ENCODE results near the gene TSPO2.

The TSPO2 gene

DNA sequence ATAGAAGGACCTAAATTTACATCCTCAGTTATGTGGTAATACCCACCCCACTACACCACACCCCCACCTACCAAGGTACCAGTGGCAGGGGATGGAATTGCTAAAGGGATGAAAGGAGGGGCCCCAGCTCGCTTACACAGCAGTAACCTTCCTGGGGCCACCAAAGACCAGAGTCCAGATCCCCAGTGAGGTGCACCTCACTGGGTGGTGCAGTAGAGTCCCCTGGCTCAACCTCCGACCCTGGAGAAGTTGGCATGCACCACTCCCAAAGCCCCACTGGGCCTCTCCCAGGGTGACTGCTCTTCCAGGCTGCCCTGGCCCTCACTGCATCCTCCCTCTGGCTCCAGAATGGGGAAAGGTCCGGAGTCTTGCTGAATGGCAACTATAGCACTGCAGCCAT is 4.1 kb upstream of the TSPO2 start:
- no peaks in the 10 kb centered on the region for H3K9me3 ChIP-seq (ENCODE audit: low read length)
- H3K4me1 ChIP-seq (ENCODE audit: insufficient read depth, low read length, severe bottlenecking) = no peaks in the 10 kb centered on the region
- TF ChIP-seq CTCF (IDR thresholded peaks at IDR 0.05; ENCODE audit: low read length) (no peak), EZH2 (IDR thresholded peaks at IDR 0.05; ENCODE audit: borderline replicate concordance, low read length) (no peak)
- H3K27me3 ChIP-seq (ENCODE audit: insufficient read depth, low read length) = no peaks in the 10 kb centered on the region
- no peaks in the 10 kb centered on the region for H3F3A ChIP-seq (ENCODE audit: insufficient read depth, low read length)
- no peak overlapping the region for H3K27ac ChIP-seq (ENCODE audit: low read depth, low read length, poor library complexity, severe bottlenecking)
- H3K9me2 ChIP-seq (ENCODE audit: low read depth, low read length) = no peaks in the 10 kb centered on the region
- H2AFZ ChIP-seq (ENCODE audit: low read length) = no peak overlapping the region
- H3K9ac ChIP-seq (ENCODE audit: low read length) = no peak overlapping the region
- no peaks in the 10 kb centered on the region for H3K79me2 ChIP-seq (ENCODE audit: insufficient read depth, low read length)
- H4K20me1 ChIP-seq (ENCODE audit: insufficient read depth, low read length) = no peaks in the 10 kb centered on the region
- no peak overlapping the region for H3K4me2 ChIP-seq (ENCODE audit: low read length)
- H3K4me3 ChIP-seq (ENCODE audit: low read depth, low read length, poor library complexity, severe bottlenecking) = no peak overlapping the region
- no peaks in the 10 kb centered on the region for H3K36me3 ChIP-seq (ENCODE audit: insufficient read depth, low read length)

DNA sequence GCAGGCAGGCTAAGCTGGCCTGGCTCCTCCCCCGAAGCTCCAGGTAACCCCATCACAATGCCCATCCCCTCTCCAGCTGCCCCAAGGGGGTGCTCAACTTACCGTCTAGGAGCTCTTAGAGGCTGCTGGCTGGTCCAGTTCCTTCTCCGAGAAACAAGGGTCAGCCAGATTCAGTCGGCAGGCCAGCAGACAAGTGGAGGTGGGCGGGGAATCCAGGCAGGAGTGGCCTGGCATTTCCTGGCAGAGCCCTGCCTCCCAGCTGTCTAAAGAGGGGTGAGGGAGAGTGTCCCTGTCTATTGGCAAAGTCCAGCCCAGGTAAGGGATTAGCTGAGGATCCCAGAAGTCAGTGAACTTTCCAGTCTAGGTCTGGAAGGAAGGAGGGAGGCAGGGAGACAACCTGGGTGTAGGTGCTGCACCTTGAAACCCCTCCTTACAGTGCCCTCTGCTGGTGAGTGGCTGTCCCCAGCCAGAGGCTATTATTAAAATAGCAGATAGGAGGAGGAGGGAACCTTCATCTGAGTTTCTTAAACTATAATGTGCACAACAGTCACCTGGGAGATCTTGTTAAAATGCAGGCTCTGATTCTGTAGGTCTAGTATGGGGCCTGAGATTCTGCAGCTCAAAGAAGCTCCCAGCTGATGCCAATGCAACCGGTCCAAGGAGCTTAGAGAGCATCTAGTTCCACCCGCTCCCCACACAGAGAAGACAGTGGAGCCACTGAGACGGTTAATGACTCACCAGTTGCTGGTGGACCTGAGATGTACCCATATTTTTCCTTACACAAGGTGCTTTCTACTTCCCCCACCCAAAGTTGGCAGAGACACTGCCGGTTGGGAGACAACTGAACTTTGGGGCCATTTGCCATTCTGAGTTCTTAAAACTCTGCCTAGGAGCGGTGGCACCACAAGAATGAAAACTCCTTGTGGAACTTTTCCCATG is 2.9 kb upstream of the TSPO2 start, which contains the start of gene UNC5CL:
Gene UNC5CL, minus strand, starts transcription at position 162 of the 939 bp plus-strand sequence. CDS start 4,147 bp downstream, outside the sequence.
- H3F3A ChIP-seq (ENCODE audit: insufficient read depth, low read length) = no peaks in the 10 kb centered on the region
- no peaks in the 10 kb centered on the region for H4K20me1 ChIP-seq (ENCODE audit: insufficient read depth, low read length)
- no peak within 1 kb of the TSS for H3K27ac ChIP-seq (ENCODE audit: low read depth, low read length, poor library complexity, severe bottlenecking)
- H3K9ac ChIP-seq (ENCODE audit: low read length) = no peak within 1 kb of the TSS
- no peak within 1 kb of the TSS for H2AFZ ChIP-seq (ENCODE audit: low read length)
- H3K9me3 ChIP-seq (ENCODE audit: low read length) = no peaks in the 10 kb centered on the region
- H3K9me2 ChIP-seq (ENCODE audit: low read depth, low read length) = no peaks in the 10 kb centered on the region
- no peak for TF ChIP-seq EZH2 (IDR thresholded peaks at IDR 0.05; ENCODE audit: borderline replicate concordance, low read length)
- TF ChIP-seq CTCF (IDR thresholded peaks at IDR 0.05; ENCODE audit: low read length) = peak; percentile 92
- H3K4me2 ChIP-seq (ENCODE audit: low read length) = no peak within 1 kb of the TSS
- H3K4me1 ChIP-seq (ENCODE audit: insufficient read depth, low read length, severe bottlenecking) = no peaks in the 10 kb centered on the region
- no peak within 1 kb of the TSS for H3K4me3 ChIP-seq (ENCODE audit: low read depth, low read length, poor library complexity, severe bottlenecking)
- no peaks in the 10 kb centered on the region for H3K36me3 ChIP-seq (ENCODE audit: insufficient read depth, low read length)
- no peaks in the 10 kb centered on the region for H3K79me2 ChIP-seq (ENCODE audit: insufficient read depth, low read length)
- no peaks in the 10 kb centered on the region for H3K27me3 ChIP-seq (ENCODE audit: insufficient read depth, low read length)

- Histone ChIP-seq H3K9ac (ENCODE audit: low read length) (no peak overlapping the region), H3K27ac (ENCODE audit: low read depth, low read length, poor library complexity, severe bottlenecking) (no peak overlapping the region), H3K36me3 (ENCODE audit: insufficient read depth, low read length) (no peaks in the 10 kb centered on the region), H3K4me2 (ENCODE audit: low read length) (no peak overlapping the region), H3K27me3 (ENCODE audit: insufficient read depth, low read length) (no peaks in the 10 kb centered on the region), H3K9me2 (ENCODE audit: low read depth, low read length) (no peaks in the 10 kb centered on the region), H3K9me3 (ENCODE audit: low read length) (no peaks in the 10 kb centered on the region), H3F3A (ENCODE audit: insufficient read depth, low read length) (no peaks in the 10 kb centered on the region), H3K4me3 (ENCODE audit: low read depth, low read length, poor library complexity, severe bottlenecking) (no peak overlapping the region), H4K20me1 (ENCODE audit: insufficient read depth, low read length) (no peaks in the 10 kb centered on the region), H3K4me1 (ENCODE audit: insufficient read depth, low read length, severe bottlenecking) (no peaks in the 10 kb centered on the region), H3K79me2 (ENCODE audit: insufficient read depth, low read length) (no peaks in the 10 kb centered on the region), H2AFZ (ENCODE audit: low read length) (no peak overlapping the region)
- no peak for TF ChIP-seq CTCF (IDR thresholded peaks at IDR 0.05; ENCODE audit: low read length)
- no peak for TF ChIP-seq EZH2 (IDR thresholded peaks at IDR 0.05; ENCODE audit: borderline replicate concordance, low read length)
Measured at GRCh38 chr6:41040101-41040939, 1.9 kb upstream of the TSPO2 start.
